Aortic smooth muscle cell (primary cell): Measurements from ENCODE around the gene MOGAT2. TPM values are rescaled to one million over a fixed set of nuclear protein-coding genes. Genes with fewer than 3 reads are reported as not detected.

Source experiments
- total RNA-seq: library from RNA; depleted of rRNA; stranded (reverse); fragments of >200 nt; gene quantifications from 2 replicates; pipeline ENCODE4 v1.2.3, GENCODE V29; 2014

The MOGAT2 gene
- total RNA-seq, result not detected in 2 replicates

GRCh38 chr11:75717608-75718418 is at the start of gene MOGAT2:
Gene MOGAT2, plus strand, starts transcription at chr11:75717838. Its CDS starts 51 bp downstream, at chr11:75717889.

GRCh38 chr11:75668451-75669297 is 49.0 kb upstream of the MOGAT2 start, which contains the start of gene MAP6:
Gene MAP6, minus strand, starts transcription at chr11:75669038. Its CDS starts 669 bp downstream, at chr11:75668369.

GRCh38 chr11:75768112-75768908 is 50.7 kb downstream of the MOGAT2 start, which contains the start of gene DGAT2:
Gene DGAT2, plus strand, starts transcription at chr11:75768778. Its CDS starts 214 bp downstream, at chr11:75768992.

Other genes with a start within 250 kb of the MOGAT2 start
- 4.0 and 5.5 TPM in 2 replicates for gene GDPD5, start 191.9 kb upstream of the MOGAT2 start, total RNA-seq
- gene SERPINH1, start 155.6 kb upstream of the MOGAT2 start, total RNA-seq, result 431 and 568 TPM in 2 replicates
- 5.0 and 5.7 TPM in 2 replicates for gene MAP6, start 48.8 kb upstream of the MOGAT2 start, total RNA-seq
- gene DGAT2, start 50.9 kb downstream of the MOGAT2 start, total RNA-seq, result 0.25 and 0.53 TPM in 2 replicates
- 21.0 and 25.1 TPM in 2 replicates for gene UVRAG, start 97.4 kb downstream of the MOGAT2 start, total RNA-seq